Measurements from ENCODE around the gene BIRC7.

DNA sequence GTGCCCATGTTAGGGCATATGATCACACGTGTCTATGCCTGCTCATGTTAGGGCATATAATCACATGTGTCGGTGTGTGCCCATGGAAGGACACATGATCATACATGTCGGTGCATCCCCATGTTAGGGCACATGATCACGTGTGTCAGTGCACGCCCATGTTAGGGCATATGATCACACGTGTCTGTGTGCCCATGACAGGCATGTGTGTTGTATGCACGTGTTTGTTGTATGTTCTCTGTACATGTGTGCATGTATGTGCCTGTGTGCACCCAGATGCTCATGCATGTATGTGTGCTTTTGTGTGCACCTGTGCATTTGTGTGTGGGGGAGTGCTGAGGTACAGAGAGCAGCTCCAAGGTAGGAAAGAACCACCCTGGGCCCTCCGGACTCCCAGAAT is 49.6 kb upstream of the BIRC7 start:
- no peak for TF ChIP-seq YY1 (IDR thresholded peaks at IDR 0.05; ENCODE audit: insufficient read depth, insufficient read length)
- no peak for TF ChIP-seq ZNF274 (IDR thresholded peaks at IDR 0.05; ENCODE audit: low read depth, low read length)
- no peak for TF ChIP-seq SUZ12 (IDR thresholded peaks at IDR 0.05; ENCODE audit: extremely low read depth, insufficient read depth, insufficient read length)

Measured in NT2/D1 (cell line).